ENCODE data around the gene FUT9. TPM values are rescaled to one million over a fixed set of nuclear protein-coding genes. Genes with fewer than 3 reads are reported as not detected.

The FUT9 gene
- total and polyA plus RNA-seq, 2 of the 8 experiments (the other 6 are each of a cell fraction or from before 2014, with no cell fraction given) = 0.85 to 4.9 TPM

DNA sequence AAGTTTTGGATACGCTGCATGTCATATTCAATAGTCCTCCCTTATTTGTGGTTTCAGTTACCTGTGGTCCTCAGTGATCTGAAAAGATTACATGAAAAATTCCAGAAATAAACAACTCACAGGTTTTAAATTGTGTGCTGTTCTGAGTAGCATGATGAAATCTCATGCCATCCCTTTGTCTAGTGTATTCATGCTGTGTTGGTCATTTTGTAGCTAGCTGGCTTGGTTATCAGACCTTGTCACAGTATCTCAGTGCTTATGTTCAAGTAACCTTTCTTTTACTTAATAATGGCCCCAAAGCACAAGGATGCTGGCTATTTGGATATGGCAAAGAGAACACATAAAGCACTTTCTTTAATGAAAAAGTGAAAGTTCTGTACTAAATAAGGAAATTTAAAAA is 78.3 kb downstream of the FUT9 start:
- Histone ChIP-seq H3K9ac (replicated peaks in 1 of 4; ENCODE audit: extremely low read depth in 1 of 4, low read depth in 3 of 4, low read length in 3 of 4) (no peak overlapping the region), H2AK5ac (ENCODE audit: low read depth, low read length) (no peak overlapping the region), H3K4me3 (ENCODE audit: extremely low read depth in 1 of 4, insufficient read depth in 2 of 4, low read depth in 3 of 4, low read length in 4 of 4) (no peak overlapping the region), H3K4ac (replicated peaks; ENCODE audit: insufficient read length, low read depth, low read length) (no peak overlapping the region), H2BK20ac (ENCODE audit: low read length) (no peak overlapping the region), H3K18ac (ENCODE audit: extremely low read depth, low read length) (no peak overlapping the region), H3K36me3 (ENCODE audit: control insufficient read depth in 2 of 4, insufficient read depth in 4 of 4, low read length in 3 of 4) (no peaks in the 10 kb centered on the region), H2AFZ (ENCODE audit: low read length) (no peak overlapping the region), H3K23ac (ENCODE audit: insufficient read length) (no peak overlapping the region), H3K79me2 (ENCODE audit: control insufficient read depth in 1 of 2, insufficient read depth in 2 of 2, low read length in 2 of 2) (no peaks in the 10 kb centered on the region), H3K4me1 (replicated peaks in 1 of 4; ENCODE audit: control insufficient read depth in 3 of 4, insufficient read depth in 4 of 4, low read length in 3 of 4) (no peaks in the 10 kb centered on the region; a peak in 1 of 7 replicates), H3K27ac (ENCODE audit: low read depth, low read length) (no peak overlapping the region), H2BK15ac (ENCODE audit: low read length) (no peak overlapping the region), H3K14ac (ENCODE audit: insufficient read length) (no peak overlapping the region), H2BK120ac (replicated peaks; ENCODE audit: low read depth, low read length) (no peak overlapping the region), H4K8ac (ENCODE audit: extremely low read depth, insufficient read depth, low read length) (no peak overlapping the region), H3K27me3 (replicated peaks in 1 of 4; ENCODE audit: control insufficient read depth in 3 of 4, extremely low read depth in 1 of 4, insufficient read depth in 3 of 4, low read length in 3 of 4) (no peaks in the 10 kb centered on the region), H3K79me1 (ENCODE audit: low read depth, low read length) (no peaks in the 10 kb centered on the region), H4K5ac (ENCODE audit: insufficient read length, low read depth, low read length) (no peak overlapping the region), H2BK12ac (ENCODE audit: low read depth, low read length) (no peak overlapping the region), H2BK5ac (ENCODE audit: low read depth, low read length) (no peak overlapping the region), H3K23me2 (ENCODE audit: low read depth, low read length) (no peaks in the 10 kb centered on the region), H4K91ac (replicated peaks; ENCODE audit: insufficient read length, low read length) (no peak overlapping the region), H3K56ac (replicated peaks; ENCODE audit: insufficient read length, low read depth, low read length) (no peak overlapping the region), H3K4me2 (ENCODE audit: insufficient read depth in 1 of 2, low read depth in 2 of 2, low read length in 2 of 2) (no peak overlapping the region), H4K20me1 (replicated peaks in 1 of 2; ENCODE audit: control insufficient read depth in 1 of 2, insufficient read depth in 2 of 2, low read length in 2 of 2) (no peaks in the 10 kb centered on the region), H3K9me3 (ENCODE audit: insufficient read depth in 2 of 2, low read depth in 1 of 2, low read length in 1 of 2) (no peaks in the 10 kb centered on the region)
- no peak for FAIRE-seq
- DNase-seq (ENCODE audit: low read depth in 1 of 2, low spot score in 2 of 2) = no peak
- ChIA-PET POLR2A (ENCODE audit: partially characterized antibody) (no interaction called here), CTCF (ENCODE audit: partially characterized antibody) (no interaction called here)
- 90% methylated on average over 1 of the region's 1 CpG; no CpG with 5 or more reads in 1 of the 2 experiments for WGBS, 2 experiments (ENCODE audit: extremely low coverage in 1 of 2, insufficient coverage in 1 of 2, insufficient read length in 1 of 2, insufficient replicate concordance in 2 of 2, low coverage in 1 of 2, low lambda C conversion rate in 2 of 2, missing lambda C conversion rate in 1 of 2)
- TF ChIP-seq SP4 (IDR thresholded peaks at IDR 0.05; ENCODE audit: low read length) = no peak
